H1 (cell line): ENCODE data around the gene RER1. TPM values are rescaled to one million over a fixed set of nuclear protein-coding genes. Genes with fewer than 3 reads are reported as not detected.

Experiments used
- polyA plus RNA-seq, 7 experiments: library from polyadenylated mRNA; depleted of rRNA in 3 of 7; stranded (reverse) in 5 of 7; unstranded in 2 of 7; fragments of >200 nt in 5 of 7; fragments of 200-250 nt in 2 of 7; gene quantifications; 1 replicate in 5 of 7; 2 replicates in 1 of 7; 4 replicates in 1 of 7; pipeline versions ENCODE4 v1.2.1 to v1.2.3, GENCODE V29; 2011 to 2013; ENCODE audit warnings: missing spikeins in 2 of 7, mixed read lengths in 2 of 7
- total RNA-seq: library from RNA; stranded (reverse); fragmentation: NEBNext Ultra II Directional; extraction: Animal tissue kit (Norgen Biotek cat#: 25700); gene quantifications from 2 replicates; pipeline ENCODE4 v1.2.1, GENCODE V29; 2021
- TF ChIP-seq, protein P1 (sequence below), 3 experiments: IDR thresholded peaks; 1 replicate in 2 of 3; 2 replicates in 1 of 3; pipeline versions ENCODE4 v1.5.1 to v1.6.1; 2011; ENCODE audit warnings: low read length in 3 of 3, mild to moderate bottlenecking in 3 of 3, inconsistent platforms in 2 of 3, low read depth in 1 of 3, moderate library complexity in 1 of 3; ENCODE audit not compliant: insufficient read depth in 1 of 3; ENCODE audit errors: control extremely low read depth in 1 of 3

The RER1 gene
- total and polyA plus RNA-seq, 2 of the 8 experiments (the other 6 are each of a cell fraction or from before 2014, with no cell fraction given), result 102 to 134 TPM

DNA sequence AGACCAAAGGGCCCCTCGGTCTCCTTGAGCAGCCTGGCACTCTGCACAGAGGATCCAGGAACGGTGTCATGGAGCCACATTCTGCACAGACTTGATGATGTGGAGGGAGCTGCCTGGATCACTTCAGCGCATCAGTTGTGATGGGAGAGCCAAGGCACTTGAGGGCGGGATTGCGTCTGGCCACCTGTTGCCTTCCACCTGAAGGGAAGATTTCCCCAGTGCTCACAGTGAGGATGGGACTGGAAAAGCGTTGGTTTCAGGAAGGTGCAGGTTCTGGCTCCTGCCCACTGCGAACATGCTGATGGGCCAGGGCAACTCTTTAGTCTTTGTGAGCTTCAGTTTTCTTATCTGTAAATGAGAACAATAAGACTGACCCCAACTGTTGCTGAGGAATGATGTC lies 2.6 kb downstream of the RER1 start (continued):
- TF ChIP-seq, protein P1, sequence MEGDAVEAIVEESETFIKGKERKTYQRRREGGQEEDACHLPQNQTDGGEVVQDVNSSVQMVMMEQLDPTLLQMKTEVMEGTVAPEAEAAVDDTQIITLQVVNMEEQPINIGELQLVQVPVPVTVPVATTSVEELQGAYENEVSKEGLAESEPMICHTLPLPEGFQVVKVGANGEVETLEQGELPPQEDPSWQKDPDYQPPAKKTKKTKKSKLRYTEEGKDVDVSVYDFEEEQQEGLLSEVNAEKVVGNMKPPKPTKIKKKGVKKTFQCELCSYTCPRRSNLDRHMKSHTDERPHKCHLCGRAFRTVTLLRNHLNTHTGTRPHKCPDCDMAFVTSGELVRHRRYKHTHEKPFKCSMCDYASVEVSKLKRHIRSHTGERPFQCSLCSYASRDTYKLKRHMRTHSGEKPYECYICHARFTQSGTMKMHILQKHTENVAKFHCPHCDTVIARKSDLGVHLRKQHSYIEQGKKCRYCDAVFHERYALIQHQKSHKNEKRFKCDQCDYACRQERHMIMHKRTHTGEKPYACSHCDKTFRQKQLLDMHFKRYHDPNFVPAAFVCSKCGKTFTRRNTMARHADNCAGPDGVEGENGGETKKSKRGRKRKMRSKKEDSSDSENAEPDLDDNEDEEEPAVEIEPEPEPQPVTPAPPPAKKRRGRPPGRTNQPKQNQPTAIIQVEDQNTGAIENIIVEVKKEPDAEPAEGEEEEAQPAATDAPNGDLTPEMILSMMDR (IDR thresholded peaks at IDR 0.05; ENCODE audit: control extremely low read depth in 1 of 3, insufficient read depth in 1 of 3, low read depth in 1 of 3, low read length in 3 of 3), result no peak
